Measurements from ENCODE around the gene POLD1.

Gene POLD1

GRCh38 chr19:50380137-50380536 lies 4.0 kb upstream of the POLD1 start:
- Histone ChIP-seq H3K27ac (ENCODE audit: low read depth, low read length, poor library complexity, severe bottlenecking) (no peak overlapping the region), H3F3A (ENCODE audit: insufficient read depth, low read length) (no peaks in the 10 kb centered on the region), H3K27me3 (ENCODE audit: insufficient read depth, low read length) (no peaks in the 10 kb centered on the region), H3K9me2 (ENCODE audit: low read depth, low read length) (no peaks in the 10 kb centered on the region), H3K9ac (ENCODE audit: low read length) (no peak overlapping the region), H3K4me3 (ENCODE audit: low read depth, low read length, poor library complexity, severe bottlenecking) (no peak overlapping the region), H3K9me3 (ENCODE audit: low read length) (no peaks in the 10 kb centered on the region), H2AFZ (ENCODE audit: low read length) (no peak overlapping the region), H3K4me2 (ENCODE audit: low read length) (no peak overlapping the region), H3K79me2 (ENCODE audit: insufficient read depth, low read length) (peaks cover 6% of the 10 kb centered on the region), H3K4me1 (ENCODE audit: insufficient read depth, low read length, severe bottlenecking) (peaks cover 13% of the 10 kb centered on the region), H3K36me3 (ENCODE audit: insufficient read depth, low read length) (peaks cover 43% of the 10 kb centered on the region), H4K20me1 (ENCODE audit: insufficient read depth, low read length) (no peaks in the 10 kb centered on the region)
- no peak for TF ChIP-seq CTCF (IDR thresholded peaks at IDR 0.05; ENCODE audit: low read length)
- TF ChIP-seq EZH2 (IDR thresholded peaks at IDR 0.05; ENCODE audit: borderline replicate concordance, low read length) = no peak

- Histone ChIP-seq H3F3A (ENCODE audit: insufficient read depth, low read length) (no peaks in the 10 kb centered on the region), H3K27me3 (ENCODE audit: insufficient read depth, low read length) (no peaks in the 10 kb centered on the region), H3K4me3 (ENCODE audit: low read depth, low read length, poor library complexity, severe bottlenecking) (no peak overlapping the region), H3K9me2 (ENCODE audit: low read depth, low read length) (no peaks in the 10 kb centered on the region), H4K20me1 (ENCODE audit: insufficient read depth, low read length) (no peaks in the 10 kb centered on the region), H3K79me2 (ENCODE audit: insufficient read depth, low read length) (peaks cover 10% of the 10 kb centered on the region), H2AFZ (ENCODE audit: low read length) (no peak overlapping the region), H3K9me3 (ENCODE audit: low read length) (no peaks in the 10 kb centered on the region), H3K9ac (ENCODE audit: low read length) (no peak overlapping the region), H3K36me3 (ENCODE audit: insufficient read depth, low read length) (peaks cover 43% of the 10 kb centered on the region), H3K27ac (ENCODE audit: low read depth, low read length, poor library complexity, severe bottlenecking) (no peak overlapping the region), H3K4me1 (ENCODE audit: insufficient read depth, low read length, severe bottlenecking) (peaks cover 17% of the 10 kb centered on the region), H3K4me2 (ENCODE audit: low read length) (no peak overlapping the region)
- TF ChIP-seq EZH2 (IDR thresholded peaks at IDR 0.05; ENCODE audit: borderline replicate concordance, low read length) (no peak), CTCF (IDR thresholded peaks at IDR 0.05; ENCODE audit: low read length) (no peak)
These were observed 3.4 kb upstream of the POLD1 start for GRCh38 chr19:50380751-50381151.

- Histone ChIP-seq H3K4me2 (ENCODE audit: low read length) (no peak overlapping the region), H3K27me3 (ENCODE audit: insufficient read depth, low read length) (no peaks in the 10 kb centered on the region), H3F3A (ENCODE audit: insufficient read depth, low read length) (no peaks in the 10 kb centered on the region), H4K20me1 (ENCODE audit: insufficient read depth, low read length) (no peaks in the 10 kb centered on the region), H2AFZ (ENCODE audit: low read length) (no peak overlapping the region), H3K27ac (ENCODE audit: low read depth, low read length, poor library complexity, severe bottlenecking) (no peak overlapping the region), H3K9me3 (ENCODE audit: low read length) (no peaks in the 10 kb centered on the region), H3K79me2 (ENCODE audit: insufficient read depth, low read length) (peaks cover 12% of the 10 kb centered on the region), H3K9me2 (ENCODE audit: low read depth, low read length) (no peaks in the 10 kb centered on the region), H3K4me1 (ENCODE audit: insufficient read depth, low read length, severe bottlenecking) (peaks cover 16% of the 10 kb centered on the region), H3K9ac (ENCODE audit: low read length) (no peak overlapping the region), H3K36me3 (ENCODE audit: insufficient read depth, low read length) (peaks cover 55% of the 10 kb centered on the region), H3K4me3 (ENCODE audit: low read depth, low read length, poor library complexity, severe bottlenecking) (no peak overlapping the region)
- TF ChIP-seq CTCF (IDR thresholded peaks at IDR 0.05; ENCODE audit: low read length) = no peak
- TF ChIP-seq EZH2 (IDR thresholded peaks at IDR 0.05; ENCODE audit: borderline replicate concordance, low read length) = no peak
These were observed 2.0 kb upstream of the POLD1 start for GRCh38 chr19:50381881-50382729.
